MCF 10A (cell line): ENCODE measurements around the gene SNRPD3. TPM values are rescaled to one million over a fixed set of nuclear protein-coding genes. Genes with fewer than 3 reads are reported as not detected.
A peak's percentile ranks its signal among the peaks of the same experiment; 100 is the strongest.
"Not testable (repeated sequence)": the region's sequence is repeated elsewhere in the genome, so short reads cannot be mapped to it uniquely, and the experiment has no call there.

Experiments
- BruUV-seq: library from RNA; stranded (reverse); fragments of 400-500 nt; replicated peaks from 2 replicates; lab custom pipeline; 2021; lab: Mats Ljungman, UMichigan
- CTCF ChIA-PET: fragments of 300-600 bp; sonication (Branson Sonifier 250); formaldehyde crosslinking; extraction: SDS; loops from one replicate; lab custom pipeline; 2021; ENCODE audit warnings: antibody characterized with exemption, inconsistent platforms; lab: Yijun Ruan, JAX
- POLR2A ChIA-PET: fragments of 300-600, 350-650 bp; sonication (Branson Sonifier 250); formaldehyde crosslinking; extraction: SDS; loops from one replicate; lab custom pipeline; 2020; ENCODE audit warnings: antibody characterized with exemption, inconsistent platforms; lab: Yijun Ruan, JAX
- DNase-seq: peaks from one replicate; pipeline ENCODE4 v3.0.0-alpha.2; 2018; ENCODE audit not compliant: unreplicated experiment
- H3K27ac Mint-ChIP-seq: one replicate; pipeline ENCODE4 v1.8.0; 2022; ENCODE audit warnings: mild to moderate bottlenecking, low read depth, mixed read lengths; ENCODE audit not compliant: unreplicated experiment
- H3K27me3 Mint-ChIP-seq: one replicate; pipeline ENCODE4 v1.8.0; 2022; ENCODE audit warnings: mixed read lengths; ENCODE audit not compliant: insufficient read depth, unreplicated experiment
- H3K36me3 Mint-ChIP-seq: one replicate; pipeline ENCODE4 v1.8.0; 2022; ENCODE audit warnings: mild to moderate bottlenecking, moderate library complexity, mixed read lengths; ENCODE audit not compliant: insufficient read depth, unreplicated experiment
- H3K4me1 Mint-ChIP-seq: one replicate; pipeline ENCODE4 v1.8.0; 2022; ENCODE audit warnings: mixed read lengths; ENCODE audit not compliant: insufficient read depth, unreplicated experiment
- H3K4me3 Mint-ChIP-seq: one replicate; pipeline ENCODE4 v1.8.0; 2022; ENCODE audit warnings: mild to moderate bottlenecking, moderate library complexity, mixed read lengths; ENCODE audit not compliant: unreplicated experiment
- H3K9me3 Mint-ChIP-seq: one replicate; pipeline ENCODE4 v1.8.0; 2022; ENCODE audit warnings: mixed read lengths; ENCODE audit not compliant: unreplicated experiment
- CTCF ChIP-seq: fragments of 200-600 bp; IDR thresholded peaks from one replicate; pipeline ENCODE4 v1.8.0; 2022; ENCODE audit warnings: antibody characterized with exemption, mild to moderate bottlenecking; ENCODE audit not compliant: unreplicated experiment
- intact Hi-C: fragments of 100-400 bp; cut with micrococcal nuclease; formaldehyde crosslinking; loops from 2 replicates; pipeline ENCODE4 v1.14.1; 2022
- total RNA-seq: library from RNA; stranded (reverse); gene quantifications from 2 replicates; pipeline ENCODE4 v1.2.3, GENCODE V29; 2022

Gene SNRPD3
- total RNA-seq, 1 experiment from 2014 or later: 94.6 TPM

- Mint-ChIP-seq H3K36me3 (no peaks in the 10 kb centered on the region), H3K4me3 (peak within 1 kb of the TSS; percentile 76), H3K9me3 (no peaks in the 10 kb centered on the region), H3K27me3 (no peaks in the 10 kb centered on the region), H3K27ac (no peak within 1 kb of the TSS), H3K4me1 (no peaks in the 10 kb centered on the region)
- POLR2A ChIA-PET: interaction anchor here (0.7 to 1.2 kb wide), 2 partner anchors 15 to 38 kb away, joined by 3 to 6 read pairs; partner anchors contain the start of gene GUCD1
- TF ChIP-seq CTCF: no peak
- peak; percentile 81 for DNase-seq
- BruUV-seq: no TSS peak
- intact Hi-C loops: no loop called here
- CTCF ChIA-PET: interaction anchor here (0.9 kb wide), 1 partner anchor 145 kb away, joined by 4 read pairs; no protein-coding TSS in a partner anchor
Observed at GRCh38 chr22:24592851-24593558, 37.2 kb downstream of the SNRPD3 start, which contains the start of gene LRRC75B. Gene LRRC75B, minus strand, starts transcription at chr22:24593073. Its CDS starts 34 bp downstream, at chr22:24593039.

GRCh38 chr22:24593559-24593835 lies 37.7 kb downstream of the SNRPD3 start:
- POLR2A ChIA-PET: interaction anchor here (0.7 to 1.2 kb wide), 2 partner anchors 15 to 39 kb away, joined by 3 to 6 read pairs; partner anchors contain the start of gene GUCD1
- H3K9me3 Mint-ChIP-seq, intact Hi-C loops, CTCF ChIA-PET, H3K27ac Mint-ChIP-seq, H3K27me3 Mint-ChIP-seq, BruUV-seq, DNase-seq, H3K36me3 Mint-ChIP-seq, H3K4me1 Mint-ChIP-seq: not testable (repeated sequence)
- peak overlapping the region; percentile 76 for H3K4me3 Mint-ChIP-seq

- Mint-ChIP-seq H3K9me3 (no peaks in the 10 kb centered on the region), H3K36me3 (no peaks in the 10 kb centered on the region), H3K4me1 (no peaks in the 10 kb centered on the region), H3K4me3 (no peak overlapping the region), H3K27me3 (no peaks in the 10 kb centered on the region), H3K27ac (no peak overlapping the region)
- no peak for DNase-seq
- no peak for TF ChIP-seq CTCF
- CTCF ChIA-PET: no interaction called here
- BruUV-seq: no TSS peak
- intact Hi-C loops: no loop called here
- POLR2A ChIA-PET: interaction anchor here (0.7 to 1.2 kb wide), 2 partner anchors 16 to 39 kb away, joined by 3 to 6 read pairs; partner anchors contain the start of gene GUCD1
Observed at GRCh38 chr22:24593836-24594568, 38.2 kb downstream of the SNRPD3 start.

GRCh38 chr22:24594569-24595120 lies 38.8 kb downstream of the SNRPD3 start:
- TF ChIP-seq CTCF: no peak
- intact Hi-C loops: no loop called here
- H3K36me3 Mint-ChIP-seq: no peaks in the 10 kb centered on the region
- H3K27ac Mint-ChIP-seq: no peak overlapping the region
- POLR2A ChIA-PET: no interaction called here
- H3K4me3 Mint-ChIP-seq: no peak overlapping the region
- no peak for DNase-seq
- BruUV-seq: no TSS peak
- H3K4me1 Mint-ChIP-seq: no peaks in the 10 kb centered on the region
- no peaks in the 10 kb centered on the region for H3K9me3 Mint-ChIP-seq
- no peaks in the 10 kb centered on the region for H3K27me3 Mint-ChIP-seq
- CTCF ChIA-PET: interaction anchor here (0.5 kb wide), 1 partner anchor 172 kb away, joined by 3 read pairs; no protein-coding TSS in a partner anchor
